KMS-11 (cell line): ENCODE measurements around the gene LARP1.

ENCODE experiments used
- H2AFZ ChIP-seq: fragments of 200-600 bp; sonication (generic); 2 replicates; pipeline ENCODE4 v1.6.1; 2016; ENCODE audit warnings: antibody characterized with exemption, mixed run types, low read depth
- H3K27ac ChIP-seq: fragments of 200-600 bp; sonication (generic); 2 replicates; pipeline ENCODE4 v1.6.1; 2016; ENCODE audit warnings: mild to moderate bottlenecking, mixed run types
- H3K27me3 ChIP-seq: fragments of 200-600 bp; sonication (generic); 2 replicates; pipeline ENCODE4 v1.6.1; 2017; ENCODE audit warnings: mild to moderate bottlenecking, low read depth, mixed run types, moderate library complexity; ENCODE audit not compliant: insufficient read depth
- H3K36me3 ChIP-seq: fragments of 200-600 bp; sonication (generic); 2 replicates; pipeline ENCODE4 v1.6.1; 2017; ENCODE audit warnings: mild to moderate bottlenecking, mixed run types; ENCODE audit not compliant: insufficient read depth
- H3K4me1 ChIP-seq: fragments of 200-600 bp; sonication (generic); 2 replicates; pipeline ENCODE4 v1.6.1; 2016; ENCODE audit warnings: mild to moderate bottlenecking, low read depth, mixed run types; ENCODE audit not compliant: poor library complexity, severe bottlenecking
- H3K4me2 ChIP-seq: fragments of 200-600 bp; sonication (generic); 2 replicates; pipeline ENCODE4 v1.7.0; 2016; ENCODE audit warnings: mild to moderate bottlenecking, mixed run types
- H3K4me3 ChIP-seq: fragments of 200-600 bp; sonication (generic); IDR thresholded peaks from 2 replicates; pipeline ENCODE4 v1.6.1; 2017; ENCODE audit warnings: low read depth, low read length, mixed read lengths; ENCODE audit not compliant: insufficient read depth
- H3K79me2 ChIP-seq: fragments of 200-600 bp; sonication (generic); 2 replicates; pipeline ENCODE4 v1.6.1; 2016; ENCODE audit warnings: low read depth, mixed run types; ENCODE audit not compliant: insufficient read depth
- H3K9ac ChIP-seq: fragments of 200-600 bp; sonication (generic); 2 replicates; pipeline ENCODE4 v1.6.1; 2016; ENCODE audit warnings: mild to moderate bottlenecking, mixed run types
- H4K20me1 ChIP-seq: fragments of 200-600 bp; sonication (generic); 2 replicates; pipeline ENCODE4 v1.6.1; 2016; ENCODE audit warnings: mild to moderate bottlenecking, mixed run types; ENCODE audit not compliant: insufficient read depth
- CTCF ChIP-seq: fragments of 200-600 bp; sonication (generic); conservative IDR thresholded peaks from 2 replicates; pipeline ENCODE4 v1.6.1; 2017; ENCODE audit warnings: low read depth, mild to moderate bottlenecking, antibody characterized with exemption, low read length, moderate library complexity, mixed read lengths

The LARP1 gene

DNA sequence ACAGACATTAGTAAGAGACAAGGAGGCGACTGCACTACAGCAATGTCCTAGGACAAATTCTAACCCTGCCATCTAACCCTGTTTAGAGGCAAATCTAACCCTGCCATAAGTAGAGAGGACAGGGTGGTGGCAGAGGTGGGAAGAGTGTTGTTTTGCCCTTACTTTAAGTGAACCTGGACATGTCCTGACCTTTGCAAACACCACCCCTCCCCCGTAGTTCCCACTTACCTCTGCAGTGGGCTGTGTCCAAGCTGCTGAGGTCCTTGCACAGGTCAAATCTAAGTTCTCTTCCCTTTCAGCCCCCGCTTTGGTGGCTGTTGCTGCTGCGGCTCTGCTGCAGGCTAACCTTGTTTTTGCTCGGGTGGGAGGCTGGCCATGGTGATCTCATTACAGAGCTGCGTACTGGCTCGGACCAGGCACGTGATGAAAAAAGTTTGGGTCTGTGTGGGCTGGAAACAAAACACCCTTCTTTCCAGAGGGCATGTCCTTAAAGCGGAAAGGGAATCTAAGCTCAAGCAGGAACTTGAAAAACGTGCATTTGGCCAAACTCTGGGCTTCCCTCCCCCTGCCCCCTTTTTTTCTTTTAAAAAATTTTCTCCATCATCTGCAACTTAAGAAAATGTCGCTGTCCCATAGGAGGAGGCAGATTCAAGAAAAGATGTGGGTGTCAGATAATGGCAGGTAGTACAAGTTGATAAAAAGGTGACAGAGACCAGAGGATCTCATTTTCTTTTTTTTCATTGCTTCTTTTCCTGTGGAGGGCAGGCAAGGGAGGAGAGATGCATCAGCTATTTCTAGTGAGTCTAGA, 95.3 kb downstream of the LARP1 start, which contains the start of gene FAXDC2:
TSS of gene FAXDC2 (minus strand) at position 349 of the 808 bp plus-strand sequence. CDS start 12,425 bp downstream, outside the sequence.
- no peak for TF ChIP-seq CTCF
- Histone ChIP-seq H4K20me1 (no peaks in the 10 kb centered on the region), H3K36me3 (no peaks in the 10 kb centered on the region), H3K9ac (no peak within 1 kb of the TSS), H3K27ac (no peak within 1 kb of the TSS), H3K4me2 (no peak within 1 kb of the TSS), H3K4me1 (no peaks in the 10 kb centered on the region), H2AFZ (no peak within 1 kb of the TSS), H3K4me3 (no peak within 1 kb of the TSS), H3K27me3 (no peaks in the 10 kb centered on the region), H3K79me2 (no peaks in the 10 kb centered on the region)

DNA sequence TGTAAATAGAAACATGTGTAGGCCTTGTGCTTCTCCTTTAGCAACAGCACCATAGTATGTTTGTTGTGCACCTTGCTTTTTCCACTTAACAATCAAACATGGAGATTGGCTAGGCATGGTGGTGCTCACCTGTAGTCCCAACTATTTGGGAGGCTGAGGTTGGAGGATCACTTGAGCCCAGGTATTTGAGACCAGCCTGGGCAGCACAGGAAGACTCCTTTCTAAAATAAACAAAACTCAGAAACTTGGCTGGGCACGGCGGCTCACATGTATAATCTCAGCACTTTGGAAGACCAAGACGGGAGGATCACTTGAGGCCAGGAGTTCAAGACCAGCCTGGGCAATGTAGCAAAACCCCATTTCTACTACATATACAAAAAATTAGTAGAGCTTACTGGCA, 96.2 kb downstream of the LARP1 start:
- H3K4me2 ChIP-seq: no peak overlapping the region
- no peak overlapping the region for H2AFZ ChIP-seq
- H3K4me1 ChIP-seq: no peaks in the 10 kb centered on the region
- H3K4me3 ChIP-seq: no peak overlapping the region
- H3K27ac ChIP-seq: no peak overlapping the region
- H3K79me2 ChIP-seq: no peaks in the 10 kb centered on the region
- no peak overlapping the region for H3K9ac ChIP-seq
- H4K20me1 ChIP-seq: no peaks in the 10 kb centered on the region
- H3K27me3 ChIP-seq: no peaks in the 10 kb centered on the region
- TF ChIP-seq CTCF: no peak
- H3K36me3 ChIP-seq: no peaks in the 10 kb centered on the region

- TF ChIP-seq CTCF: no peak
- Histone ChIP-seq H4K20me1 (no peaks in the 10 kb centered on the region; the same call in 1 of the 2 replicates), H3K36me3 (no peaks in the 10 kb centered on the region), H3K27me3 (no peaks in the 10 kb centered on the region), H3K4me1 (peaks cover 33% of the 10 kb centered on the region), H3K4me2 (peak overlapping the region; percentile 84), H3K9ac (peak overlapping the region; percentile 86), H3K4me3 (no peak overlapping the region), H2AFZ (peak overlapping the region; percentile 69), H3K79me2 (peaks cover 36% of the 10 kb centered on the region), H3K27ac (peak overlapping the region; percentile 88)
These were observed 102.5 kb downstream of the LARP1 start for GRCh38 chr5:154857530-154858296.

GRCh38 chr5:154858297-154858971, 103.3 kb downstream of the LARP1 start, which contains the start of gene CNOT8:
Gene CNOT8 (plus strand): TSS chr5:154858627. CDS start chr5:154863279, 4,652 bp downstream.
- peak within 1 kb of the TSS; percentile 88 for H3K27ac ChIP-seq
- peaks cover 38% of the 10 kb centered on the region for H3K79me2 ChIP-seq
- no peak within 1 kb of the TSS for H3K4me3 ChIP-seq
- H3K4me2 ChIP-seq: peak within 1 kb of the TSS; percentile 84
- TF ChIP-seq CTCF: no peak
- peak within 1 kb of the TSS; percentile 86 for H3K9ac ChIP-seq
- H3K27me3 ChIP-seq: no peaks in the 10 kb centered on the region
- H4K20me1 ChIP-seq: no peaks in the 10 kb centered on the region; the same call in 1 of the 2 replicates
- H3K36me3 ChIP-seq: no peaks in the 10 kb centered on the region
- H2AFZ ChIP-seq: peak within 1 kb of the TSS; percentile 69
- H3K4me1 ChIP-seq: peaks cover 40% of the 10 kb centered on the region
